Uterus (tissue), 2 donors: ENCODE measurements around the gene CEP55.

Source experiments
- CTCF ChIP-seq, 4 experiments: fragments of 200-600 bp in 2 of 4; fragments of 450-650 bp in 2 of 4; sonication (generic) in 2 of 4; IDR thresholded peaks; one replicate each; pipeline ENCODE4 v1.5.1; 2016 to 2019; ENCODE audit warnings: antibody characterized with exemption in 4 of 4, mild to moderate bottlenecking in 2 of 4, moderate library complexity in 1 of 4
- POLR2A ChIP-seq, 2 donors: fragments of 450-650 bp; IDR thresholded peaks; one replicate each; pipeline ENCODE4 v1.6.1; 2016; ENCODE audit warnings: antibody characterized with exemption in 2 of 2, mild to moderate bottlenecking in 1 of 2, moderate library complexity in 1 of 2

GRCh38 chr10:93566435-93567276 is 70.2 kb downstream of the CEP55 start, which contains the start of gene FFAR4:
- TF ChIP-seq CTCF (IDR thresholded peaks at IDR 0.05): no peak
- no peak for TF ChIP-seq POLR2A (IDR thresholded peaks at IDR 0.05)
